T-helper 1 cell treated with Interleukin-12 subunit alpha and Interleukin-12 subunit beta and Interleukin-4 antibody, amounts not matched to agents 30 μg/mL and 1 μg/mL, for 36 hours (primary cell): ENCODE measurements around the gene RAB28.
A peak's percentile ranks its signal among the peaks of the same experiment; 100 is the strongest.

Experiments
- H3K27ac Mint-ChIP-seq: one replicate; pipeline ENCODE4 v1.8.0; 2021; ENCODE audit warnings: mild to moderate bottlenecking, mixed read lengths
- H3K27me3 Mint-ChIP-seq: one replicate; pipeline ENCODE4 v1.8.0; 2021; ENCODE audit warnings: low read depth, mixed read lengths
- H3K36me3 Mint-ChIP-seq: one replicate; pipeline ENCODE4 v1.8.0; 2021; ENCODE audit warnings: low read depth, mixed read lengths
- H3K4me1 Mint-ChIP-seq: one replicate; pipeline ENCODE4 v1.8.0; 2021; ENCODE audit warnings: low read depth, mixed read lengths
- H3K4me3 Mint-ChIP-seq: one replicate; pipeline ENCODE4 v1.8.0; 2021; ENCODE audit warnings: mild to moderate bottlenecking, moderate library complexity, mixed read lengths
- H3K9me3 Mint-ChIP-seq: one replicate; pipeline ENCODE4 v1.8.0; 2021; ENCODE audit warnings: mixed read lengths

Gene RAB28

DNA sequence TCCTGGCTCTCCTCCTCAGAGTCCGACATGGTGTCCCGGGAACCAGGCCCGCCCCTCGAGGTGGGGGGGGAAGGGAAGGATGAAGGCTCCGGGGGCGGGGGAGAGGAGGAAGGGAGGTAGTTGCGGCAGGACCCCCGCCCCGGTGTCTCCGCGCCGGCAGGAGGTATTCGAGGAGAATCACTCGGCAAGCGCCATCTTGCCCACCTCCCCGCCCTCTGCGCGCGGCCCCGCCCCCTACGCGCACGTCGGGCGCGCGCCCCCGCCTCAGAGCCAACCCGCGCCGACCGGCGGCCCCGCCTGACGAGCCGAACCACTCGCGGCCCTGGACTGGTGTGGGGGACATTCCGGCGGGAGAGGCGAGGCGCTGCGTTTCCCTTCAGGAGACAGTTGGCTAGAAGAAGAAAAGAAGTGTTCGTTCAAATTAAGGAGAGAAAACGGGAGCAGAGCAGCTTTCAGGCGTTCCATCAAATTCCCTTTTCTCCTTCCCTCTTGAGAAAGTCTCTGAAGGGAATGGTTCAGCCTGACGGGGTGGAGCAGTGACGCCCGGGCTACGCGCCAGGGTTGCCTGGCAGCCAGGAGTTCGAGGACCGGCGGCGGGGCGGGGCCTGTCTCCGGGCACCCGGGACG lies at the start of gene RAB28:
Gene RAB28 (minus strand): TSS at position 219 of the 627 bp plus-strand sequence.
- Mint-ChIP-seq H3K27me3 (peaks cover 9% of the 10 kb centered on the region), H3K36me3 (peaks cover 2% of the 10 kb centered on the region), H3K9me3 (no peaks in the 10 kb centered on the region), H3K27ac (peak within 1 kb of the TSS; percentile 93), H3K4me3 (peak within 1 kb of the TSS; percentile 94), H3K4me1 (peaks cover 21% of the 10 kb centered on the region)

DNA sequence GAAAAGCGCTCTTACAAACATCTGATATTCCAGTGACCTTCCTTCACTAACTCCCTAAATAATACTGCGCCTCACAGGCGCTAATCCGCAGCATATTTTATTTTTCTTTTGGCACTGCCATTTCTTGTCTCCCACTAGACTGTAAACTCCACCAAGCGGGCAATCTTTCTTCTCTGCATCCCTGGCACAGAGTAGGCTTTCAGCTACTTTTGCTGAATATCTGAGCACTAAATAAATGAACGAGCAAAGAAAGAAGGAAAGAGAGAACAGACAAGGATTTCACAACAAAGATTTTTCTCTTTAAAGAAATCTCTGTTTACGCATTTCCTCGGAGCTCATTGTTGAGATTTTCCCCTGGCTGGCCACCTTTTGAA lies 47.5 kb upstream of the RAB28 start:
- Mint-ChIP-seq H3K36me3 (peaks cover 2% of the 10 kb centered on the region), H3K27ac (no peak overlapping the region), H3K27me3 (peaks cover 92% of the 10 kb centered on the region), H3K4me1 (peaks cover 4% of the 10 kb centered on the region), H3K4me3 (no peak overlapping the region), H3K9me3 (peaks cover 5% of the 10 kb centered on the region)

DNA sequence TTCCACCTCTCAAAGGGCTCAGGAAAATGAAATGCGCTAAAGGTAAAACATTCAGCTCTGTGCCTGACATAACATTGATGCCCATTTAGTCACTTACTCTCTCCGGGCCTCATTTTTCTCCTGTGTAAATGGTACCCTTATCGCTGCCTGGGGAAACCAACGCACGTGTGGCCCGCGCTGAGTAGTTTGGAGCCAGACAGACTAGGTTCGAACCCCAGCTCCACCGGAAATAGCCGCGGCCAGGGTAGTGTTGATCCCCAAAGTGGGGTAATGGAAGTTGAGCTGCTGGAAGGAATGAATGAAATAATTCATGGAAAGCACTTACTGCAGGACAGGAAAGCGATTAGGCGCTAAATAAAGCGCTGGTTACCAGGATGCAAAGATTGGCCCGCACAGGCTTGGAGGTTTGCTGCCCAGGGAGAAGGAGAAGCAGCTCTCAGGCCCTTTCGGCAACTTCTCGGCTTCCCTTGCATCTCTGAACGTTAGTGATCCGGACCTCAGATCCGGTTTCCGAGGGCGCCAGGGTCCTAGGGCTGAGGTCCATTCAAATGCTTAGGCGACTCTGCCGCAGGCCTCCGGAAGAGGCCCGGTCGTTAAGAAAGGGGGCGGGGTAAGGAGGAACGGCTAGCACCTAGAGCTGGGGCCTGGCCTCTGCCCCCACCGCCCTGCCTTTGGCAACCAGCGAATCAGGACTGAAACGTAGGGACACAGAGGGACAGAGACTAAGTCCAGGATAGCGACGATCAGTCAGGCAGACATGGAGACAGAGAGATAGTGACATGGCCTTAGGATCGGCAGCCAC lies 46.9 kb upstream of the RAB28 start:
- H3K36me3 Mint-ChIP-seq, result peaks cover 2% of the 10 kb centered on the region
- no peak overlapping the region for H3K4me3 Mint-ChIP-seq
- H3K27ac Mint-ChIP-seq, result peak overlapping the region; percentile 41
- peaks cover 92% of the 10 kb centered on the region for H3K27me3 Mint-ChIP-seq
- peaks cover 4% of the 10 kb centered on the region for H3K4me1 Mint-ChIP-seq
- H3K9me3 Mint-ChIP-seq, result no peaks in the 10 kb centered on the region

DNA sequence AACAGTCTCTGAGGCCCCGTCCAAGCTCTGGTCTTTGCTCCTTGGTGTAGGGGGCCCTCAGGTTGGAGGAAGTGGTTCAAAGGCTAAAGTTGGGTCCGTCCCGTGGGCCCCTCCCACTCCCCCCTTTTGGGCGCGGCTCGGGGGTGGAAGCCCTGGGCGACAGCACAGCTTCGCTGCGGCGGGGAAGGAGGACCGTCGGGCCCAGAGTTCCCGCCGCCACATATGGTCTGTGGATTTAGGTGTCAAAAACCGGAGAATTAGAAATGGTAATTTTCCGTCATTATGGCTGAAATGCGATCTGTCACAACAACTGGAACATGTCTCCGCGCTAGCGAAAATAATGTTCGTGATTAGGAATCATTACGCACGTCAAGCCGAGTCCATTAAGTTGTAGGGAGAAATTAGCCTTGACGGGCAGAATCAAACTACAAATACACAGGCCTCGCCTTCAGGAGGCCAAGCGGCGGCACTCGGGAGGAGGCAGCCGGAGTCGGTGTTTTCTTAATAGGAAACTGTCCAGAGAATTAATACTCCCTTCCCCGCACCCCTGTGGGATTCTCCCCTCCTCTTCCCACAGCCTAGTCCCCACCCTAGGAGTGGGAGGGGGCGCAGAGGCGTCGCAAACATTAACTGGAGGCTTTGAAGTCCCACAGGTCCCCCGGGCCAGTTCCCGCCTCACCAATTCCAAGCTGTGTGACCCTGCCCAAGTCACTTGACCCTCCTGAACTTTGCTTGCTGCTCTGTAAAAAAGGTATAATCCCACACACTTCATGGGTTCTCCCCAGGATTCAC lies 45.2 kb upstream of the RAB28 start:
- no peak overlapping the region for H3K27ac Mint-ChIP-seq

DNA sequence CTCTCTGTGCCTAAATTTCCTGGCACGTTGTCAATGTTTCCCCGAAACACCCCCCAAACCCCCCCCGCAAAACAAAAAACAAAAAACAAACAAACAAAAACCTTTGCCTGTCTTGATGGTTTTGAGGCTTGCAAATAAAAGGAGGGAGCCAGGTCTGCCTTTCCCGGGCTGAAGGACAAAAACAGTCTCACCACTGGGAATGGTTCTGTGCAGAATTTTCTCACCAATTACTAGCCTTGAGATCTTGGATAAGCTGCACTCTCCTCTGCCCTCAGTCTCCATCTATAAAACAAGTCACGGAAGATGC lies 44.6 kb upstream of the RAB28 start:
- Mint-ChIP-seq H3K36me3 (peaks cover 2% of the 10 kb centered on the region), H3K9me3 (no peaks in the 10 kb centered on the region), H3K4me1 (peaks cover 4% of the 10 kb centered on the region), H3K4me3 (no peak overlapping the region), H3K27ac (peak overlapping the region; percentile 26), H3K27me3 (peaks cover 94% of the 10 kb centered on the region)

More for the DNA sequence above, 45.2 kb upstream of the RAB28 start:
- peaks cover 94% of the 10 kb centered on the region for H3K27me3 Mint-ChIP-seq
- peaks cover 2% of the 10 kb centered on the region for H3K36me3 Mint-ChIP-seq
- H3K9me3 Mint-ChIP-seq, result no peaks in the 10 kb centered on the region
- no peak overlapping the region for H3K4me3 Mint-ChIP-seq
- H3K4me1 Mint-ChIP-seq, result peaks cover 4% of the 10 kb centered on the region

DNA sequence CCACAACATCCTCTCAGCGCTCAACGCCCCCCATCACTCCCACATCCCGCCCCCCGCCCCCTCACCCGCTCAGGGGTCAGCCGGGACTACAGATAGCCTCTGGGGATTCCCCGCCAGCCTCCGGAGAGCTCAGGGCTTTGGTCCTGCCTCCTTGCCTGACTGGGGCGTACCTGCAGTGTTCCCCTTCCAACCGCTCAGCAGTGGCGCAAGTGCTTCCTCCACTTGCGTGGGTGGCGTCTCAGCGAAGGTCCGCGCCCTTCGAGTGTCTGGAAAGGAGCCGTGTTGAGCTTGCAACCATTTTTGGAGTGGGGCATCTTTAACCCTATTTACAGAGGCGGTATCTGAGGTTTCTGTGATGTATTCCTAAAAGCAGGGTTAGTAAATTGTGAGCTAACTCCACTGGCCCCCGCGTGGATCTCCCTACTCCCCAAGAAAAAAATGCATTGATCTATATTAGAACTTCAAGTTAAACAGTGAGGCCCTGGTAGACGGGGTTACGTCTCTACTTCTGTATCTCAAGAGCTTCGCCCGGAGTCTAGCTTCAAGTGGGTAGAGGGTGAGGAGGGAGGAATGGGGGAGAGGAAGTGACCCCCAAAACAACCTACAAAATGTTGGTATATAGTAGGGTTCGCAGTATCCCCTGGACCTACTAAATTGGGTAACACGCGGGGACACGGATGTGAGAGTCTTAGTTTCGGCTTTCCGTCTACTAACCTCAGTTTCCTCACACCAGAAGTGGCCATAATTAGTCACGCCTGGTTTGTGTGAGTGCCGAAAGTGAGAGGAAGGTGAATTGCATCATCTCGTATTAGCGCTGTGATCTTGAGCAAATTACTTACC lies 44.1 kb upstream of the RAB28 start:
- Mint-ChIP-seq H3K4me1 (peaks cover 4% of the 10 kb centered on the region), H3K36me3 (peaks cover 2% of the 10 kb centered on the region), H3K27me3 (peaks cover 91% of the 10 kb centered on the region), H3K27ac (peak overlapping the region; percentile 26), H3K9me3 (no peaks in the 10 kb centered on the region), H3K4me3 (no peak overlapping the region)

DNA sequence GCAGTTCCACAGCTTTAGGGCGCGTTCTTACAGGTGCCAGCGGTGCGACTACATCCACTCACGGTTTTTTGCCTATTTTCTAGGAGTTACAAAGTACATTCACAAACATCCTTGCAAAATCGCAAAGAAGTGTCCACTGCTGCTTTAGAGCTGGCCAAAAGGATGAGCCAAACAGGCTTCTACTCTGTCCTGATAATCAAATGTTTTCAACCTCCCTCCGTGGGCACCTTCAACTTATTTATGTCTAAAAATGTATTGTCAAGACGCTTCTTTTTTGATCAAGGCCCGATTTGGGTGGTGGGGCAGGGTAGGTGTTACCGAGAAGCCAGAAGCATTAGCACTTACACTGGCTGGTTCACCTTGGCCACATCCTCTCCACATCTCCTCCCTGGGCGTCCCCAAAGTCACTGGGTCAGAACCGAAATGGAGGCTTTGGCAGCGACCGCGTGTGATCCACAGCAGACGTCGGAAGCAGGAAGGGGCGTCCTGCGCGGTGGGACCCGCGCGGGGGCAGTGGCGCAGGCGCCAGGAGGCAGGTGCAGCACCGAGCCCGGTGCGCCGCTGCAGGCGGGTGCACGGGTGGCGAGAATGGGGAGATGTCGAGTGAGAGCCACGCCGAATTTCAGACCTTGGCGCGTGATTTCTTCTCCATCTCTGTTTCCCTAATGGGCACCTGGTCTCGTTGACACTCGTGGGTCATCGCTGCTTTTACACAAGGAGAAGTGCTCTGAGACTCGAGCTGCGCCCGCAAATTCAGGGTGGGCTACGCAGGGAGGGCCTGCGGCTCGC lies 43.2 kb upstream of the RAB28 start:
- Mint-ChIP-seq H3K27ac (peak overlapping the region; percentile 31), H3K4me1 (peaks cover 4% of the 10 kb centered on the region), H3K9me3 (no peaks in the 10 kb centered on the region), H3K36me3 (peaks cover 2% of the 10 kb centered on the region), H3K4me3 (no peak overlapping the region), H3K27me3 (peaks cover 92% of the 10 kb centered on the region)

DNA sequence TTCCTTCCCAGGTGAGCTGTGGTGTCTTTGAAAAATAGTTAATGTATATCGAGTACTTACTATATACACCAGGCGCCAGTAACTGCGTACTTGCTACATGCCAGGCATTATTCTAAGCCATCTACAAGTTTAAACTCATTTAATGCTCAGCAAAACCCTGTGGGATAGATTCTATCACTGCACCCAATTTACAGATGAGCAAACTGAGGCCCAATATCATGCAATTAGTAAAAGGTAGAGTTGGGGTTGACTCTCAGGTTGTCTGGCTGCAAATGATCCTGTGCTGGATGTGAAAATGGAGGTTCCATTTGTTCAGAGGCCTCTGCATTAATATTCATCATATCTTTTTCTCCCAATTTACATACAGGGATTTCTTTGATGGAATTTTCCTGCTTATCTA lies 42.5 kb upstream of the RAB28 start:
- peaks cover 2% of the 10 kb centered on the region for H3K36me3 Mint-ChIP-seq
- no peak overlapping the region for H3K27ac Mint-ChIP-seq
- peaks cover 4% of the 10 kb centered on the region for H3K4me1 Mint-ChIP-seq
- no peak overlapping the region for H3K4me3 Mint-ChIP-seq
- H3K27me3 Mint-ChIP-seq, result peaks cover 93% of the 10 kb centered on the region
- H3K9me3 Mint-ChIP-seq, result no peaks in the 10 kb centered on the region

DNA sequence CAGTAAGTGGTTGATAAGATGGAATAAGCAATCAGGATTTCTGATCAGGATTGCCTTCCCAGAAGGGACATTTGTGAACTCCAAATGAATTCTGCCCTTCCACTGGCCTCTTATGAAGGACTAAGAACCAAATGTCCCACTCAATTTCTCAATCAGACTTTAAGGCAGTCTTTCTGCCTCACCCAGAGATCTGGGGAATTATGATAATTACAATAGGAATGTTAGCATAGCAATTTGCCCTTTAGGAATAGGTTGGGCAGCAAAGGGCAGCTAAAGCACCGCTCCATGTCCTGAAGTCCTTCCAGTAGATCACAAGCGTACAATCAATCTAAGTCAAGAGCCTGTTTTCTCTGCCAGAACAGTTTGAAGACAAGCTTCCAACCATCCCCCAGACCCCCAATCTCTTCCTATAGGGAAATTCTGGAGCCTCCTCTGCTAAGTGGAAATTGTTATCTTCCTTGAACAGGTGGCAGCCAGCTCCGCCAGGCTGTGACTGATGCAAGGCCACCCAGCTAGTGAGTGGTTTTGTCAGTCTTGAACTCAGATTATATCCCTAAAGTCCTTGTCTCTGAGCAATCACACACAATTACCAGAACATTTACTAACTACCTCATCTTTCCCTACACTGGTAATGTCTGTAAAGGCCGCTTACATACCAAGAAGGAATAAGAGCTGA lies 41.6 kb upstream of the RAB28 start:
- Mint-ChIP-seq H3K36me3 (peaks cover 2% of the 10 kb centered on the region), H3K4me3 (no peak overlapping the region), H3K27me3 (peaks cover 89% of the 10 kb centered on the region), H3K27ac (no peak overlapping the region), H3K9me3 (no peaks in the 10 kb centered on the region), H3K4me1 (peaks cover 4% of the 10 kb centered on the region)

DNA sequence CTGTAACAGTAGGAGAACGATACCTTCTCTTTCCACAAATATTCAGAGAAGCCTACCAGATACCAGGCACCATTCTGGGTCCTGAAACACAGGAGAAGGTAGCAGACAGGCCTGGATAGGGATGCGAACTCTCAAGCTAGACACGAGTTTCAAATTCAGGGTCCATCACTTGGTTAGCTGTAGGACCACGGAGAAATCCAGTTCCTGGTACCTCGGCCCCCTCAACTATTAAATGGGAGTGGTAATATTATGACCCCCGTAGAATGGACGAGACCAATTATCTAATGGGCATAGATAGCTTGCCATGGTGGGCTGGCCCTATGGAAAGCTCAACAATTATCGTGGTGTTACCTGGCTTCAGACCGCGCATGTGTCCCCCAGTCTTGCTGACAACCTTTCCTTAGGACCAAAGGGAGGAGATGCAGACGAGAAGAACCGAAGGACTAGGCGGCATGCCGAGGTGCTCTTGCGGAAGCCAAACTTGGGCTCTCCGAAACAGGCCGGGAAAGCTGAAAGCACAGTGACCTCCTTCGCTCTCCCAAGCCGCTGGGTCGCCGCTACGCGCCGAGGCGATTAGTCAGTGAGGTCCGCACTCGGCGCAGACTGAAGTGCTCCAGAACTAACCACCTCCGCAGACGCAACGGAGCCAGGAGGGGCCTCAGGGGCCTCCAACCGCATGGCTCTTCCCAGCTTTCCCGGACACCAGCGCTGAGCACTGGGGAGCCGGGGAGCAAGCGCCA lies 40.5 kb upstream of the RAB28 start:
- H3K27ac Mint-ChIP-seq, result no peak overlapping the region
- H3K4me1 Mint-ChIP-seq, result peaks cover 4% of the 10 kb centered on the region
- no peak overlapping the region for H3K4me3 Mint-ChIP-seq
- H3K27me3 Mint-ChIP-seq, result peaks cover 82% of the 10 kb centered on the region
- H3K36me3 Mint-ChIP-seq, result peaks cover 2% of the 10 kb centered on the region
- no peaks in the 10 kb centered on the region for H3K9me3 Mint-ChIP-seq

DNA sequence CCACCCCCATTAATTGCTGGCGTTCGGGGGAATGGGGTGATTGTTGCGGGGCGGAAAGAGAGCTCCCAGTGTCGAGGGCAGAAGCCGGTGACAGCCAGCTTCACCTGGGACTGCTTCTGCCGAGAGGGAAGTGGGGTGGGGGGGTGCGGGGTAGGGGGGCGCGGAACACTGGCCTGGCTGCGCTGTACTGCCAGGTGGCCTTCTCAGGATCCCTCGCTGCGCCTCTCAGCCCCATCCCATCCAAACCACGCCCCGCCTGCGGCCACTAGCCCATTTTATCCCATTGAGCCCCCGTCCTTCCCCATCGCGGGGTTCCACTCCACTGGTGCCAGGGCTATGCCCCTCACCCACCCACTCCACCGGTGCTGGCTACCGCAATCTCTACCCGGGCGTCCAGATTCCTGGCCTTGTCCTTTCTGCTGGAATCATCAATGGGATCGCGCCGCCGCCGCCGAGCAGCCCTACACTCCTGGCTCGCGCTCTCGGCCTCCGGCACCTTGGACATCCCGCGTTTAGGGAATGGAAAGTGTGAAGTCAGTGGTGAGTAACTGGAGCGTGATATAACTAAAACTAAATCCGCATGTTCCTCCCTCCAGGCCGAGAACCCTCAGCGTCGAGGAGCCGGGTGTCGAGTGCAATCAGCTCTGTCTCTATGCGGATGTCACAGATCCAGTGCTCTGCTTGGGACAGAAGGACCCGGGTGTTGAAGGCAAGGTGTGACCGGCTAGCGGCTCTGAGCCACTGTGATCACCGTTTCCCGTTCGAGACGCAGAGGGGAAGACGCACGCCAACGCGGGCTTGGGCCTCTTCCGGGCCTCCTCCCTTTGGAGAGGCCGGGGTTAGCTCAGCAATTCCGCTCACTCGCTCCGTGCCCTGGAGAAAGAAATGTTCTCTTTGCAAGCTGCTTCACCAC lies 39.7 kb upstream of the RAB28 start:
- peaks cover 79% of the 10 kb centered on the region for H3K27me3 Mint-ChIP-seq
- peaks cover under 1% of the 10 kb centered on the region for H3K36me3 Mint-ChIP-seq
- peak overlapping the region; percentile 45 for H3K27ac Mint-ChIP-seq
- H3K9me3 Mint-ChIP-seq, result no peaks in the 10 kb centered on the region
- H3K4me1 Mint-ChIP-seq, result peaks cover 2% of the 10 kb centered on the region
- H3K4me3 Mint-ChIP-seq, result no peak overlapping the region

DNA sequence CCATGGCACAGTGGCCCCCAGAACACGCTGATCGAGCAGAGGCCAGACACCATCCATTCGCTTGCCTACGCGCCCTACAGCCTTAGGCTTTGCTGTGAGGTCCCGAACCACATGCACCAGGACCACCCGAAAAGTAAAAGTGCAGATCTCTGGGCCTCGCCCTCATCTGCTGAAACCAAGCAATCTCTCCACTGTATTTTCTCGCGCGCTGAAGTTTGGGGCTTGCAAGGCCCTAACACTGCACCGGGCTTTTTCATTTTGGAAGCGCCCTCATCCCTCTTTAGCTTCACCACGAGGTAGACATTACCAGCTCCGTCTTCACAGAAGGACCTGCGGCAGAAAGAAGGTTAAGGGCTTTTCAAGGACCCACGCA lies 39.0 kb upstream of the RAB28 start:
- no peaks in the 10 kb centered on the region for H3K4me1 Mint-ChIP-seq
- no peaks in the 10 kb centered on the region for H3K36me3 Mint-ChIP-seq
- H3K9me3 Mint-ChIP-seq, result no peaks in the 10 kb centered on the region
- no peak overlapping the region for H3K4me3 Mint-ChIP-seq
- peaks cover 73% of the 10 kb centered on the region for H3K27me3 Mint-ChIP-seq
- no peak overlapping the region for H3K27ac Mint-ChIP-seq
